Epithelial cell of esophagus (primary cell): ENCODE measurements around the gene FOXG1.

Experiments
- DNase-seq: peaks from one replicate; pipeline ENCODE4 v3.0.0; 2010; ENCODE audit warnings: low read depth
- H3K4me3 ChIP-seq: 2 replicates; pipeline ENCODE4 v1.5.1; 2011; ENCODE audit warnings: mild to moderate bottlenecking, low read length, control low read depth
- CTCF ChIP-seq: IDR thresholded peaks from 2 replicates; pipeline ENCODE4 v1.5.1; 2011; ENCODE audit warnings: low read depth, mild to moderate bottlenecking, low read length, control low read depth, inconsistent platforms; ENCODE audit not compliant: insufficient read depth; ENCODE audit errors: missing control alignments

FOXG1 gene

GRCh38 chr14:28762303-28762954 is 4.2 kb upstream of the FOXG1 start:
- H3K4me3 ChIP-seq = no peak overlapping the region
- DNase-seq = no peak
- no peak for TF ChIP-seq CTCF

GRCh38 chr14:28762955-28763326 is 3.6 kb upstream of the FOXG1 start:
- TF ChIP-seq CTCF = no peak
- no peak overlapping the region for H3K4me3 ChIP-seq
- no peak for DNase-seq

- H3K4me3 ChIP-seq = no peak overlapping the region
- no peak for TF ChIP-seq CTCF
- DNase-seq = no peak
Measured at GRCh38 chr14:28763751-28764256, 2.8 kb upstream of the FOXG1 start.

GRCh38 chr14:28764257-28765160 is 2.1 kb upstream of the FOXG1 start:
- TF ChIP-seq CTCF = no peak
- no peak overlapping the region for H3K4me3 ChIP-seq
- DNase-seq = no peak

- H3K4me3 ChIP-seq = no peak overlapping the region
- DNase-seq = no peak
- TF ChIP-seq CTCF = no peak
Measured at GRCh38 chr14:28765169-28765830, 1.3 kb upstream of the FOXG1 start.

- TF ChIP-seq CTCF = no peak
- no peak overlapping the region for H3K4me3 ChIP-seq
- DNase-seq = no peak
Measured at GRCh38 chr14:28765831-28766468, 637 bp upstream of the FOXG1 start.
